Lung (tissue), 12 donors: ENCODE results near the gene SEMA5A. TPM values are rescaled to one million over a fixed set of nuclear protein-coding genes. Genes with fewer than 3 reads are reported as not detected.

ENCODE experiments used
- ATAC-seq: fragments of 200-7000 bp; cut with Tn5 transposase; one replicate; pipeline ENCODE4 v1.9.1; 2020; ENCODE audit warnings: moderate number of reproducible peaks; ENCODE audit not compliant: insufficient read depth, low FRiP score
- DNase-seq, 3 donors: peaks; one replicate each; pipeline ENCODE4 v3.0.0-alpha.2; 2013 to 2017
- H3K27ac ChIP-seq, 2 donors: one replicate each; pipeline ENCODE4 v1.5.1; 2013; ENCODE audit warnings: mild to moderate bottlenecking in 2 of 2, moderate library complexity in 2 of 2, control low read depth in 1 of 2, inconsistent platforms in 1 of 2, low read depth in 1 of 2, low read length in 1 of 2
- H3K27me3 ChIP-seq, 3 donors: one replicate each; pipeline ENCODE4 v1.5.1; 2013; ENCODE audit warnings: low read length in 2 of 3; ENCODE audit not compliant: control insufficient read depth in 3 of 3, insufficient read depth in 3 of 3
- H3K36me3 ChIP-seq, 4 donors: one replicate each; pipeline ENCODE4 v1.5.1; 2013; ENCODE audit warnings: low read length in 4 of 4, mild to moderate bottlenecking in 1 of 4, moderate library complexity in 1 of 4; ENCODE audit not compliant: control insufficient read depth in 4 of 4, insufficient read depth in 4 of 4
- H3K4me1 ChIP-seq, 5 donors: one replicate each; pipeline ENCODE4 v1.5.1; 2013; ENCODE audit warnings: low read length in 5 of 5, mild to moderate bottlenecking in 2 of 5, moderate library complexity in 1 of 5; ENCODE audit not compliant: control insufficient read depth in 5 of 5, insufficient read depth in 5 of 5
- H3K4me3 ChIP-seq: one replicate; pipeline ENCODE4 v1.5.1; 2013; ENCODE audit warnings: mild to moderate bottlenecking, control low read depth, moderate library complexity
- H3K9ac ChIP-seq, 2 donors: one replicate each; pipeline ENCODE4 v1.5.1; 2013; ENCODE audit warnings: low read length in 2 of 2, control low read depth in 1 of 2; ENCODE audit not compliant: insufficient read depth in 1 of 2
- H3K9me3 ChIP-seq, 4 donors: one replicate each; pipeline ENCODE4 v1.5.1; 2013; ENCODE audit warnings: low read length in 3 of 4, mild to moderate bottlenecking in 1 of 4, moderate library complexity in 1 of 4; ENCODE audit not compliant: control insufficient read depth in 4 of 4, insufficient read depth in 3 of 4
- WGBS, 2 donors: extraction: QIAGEN DNeasy Blood & Tissue Kit; methylation state at CpG; one replicate each; pipeline ENCODE4 v1.1.7; 2013; 5-methylcytosine and 5-hydroxymethylcytosine counted together
- polyA plus RNA-seq, 2 donors: library from polyadenylated mRNA; stranded (reverse); fragments of 200-250 nt; gene quantifications; one replicate each; pipeline ENCODE4 v1.2.1, GENCODE V29; 2013
- total RNA-seq, 2 donors: library from RNA; depleted of rRNA in 1 of 2; stranded (reverse); fragments of >200 nt in 1 of 2; gene quantifications; one replicate each; pipeline ENCODE4 v1.2.1, GENCODE V29; 2014 to 2021
- TF ChIP-seq, protein P1 (sequence below): IDR thresholded peaks from 2 replicates; pipeline ENCODE4 v1.5.1; 2012; ENCODE audit warnings: mild to moderate bottlenecking; ENCODE audit errors: control extremely low read depth, extremely low read depth
- donor health status: control.
- donor health status: control.
- donor health status: Bipolar disorder and iron deficiency.
- donor health status: healthy.
- donor health status: DM: yes; HTN: yes; CAD: no.

Gene SEMA5A
- total and polyA plus RNA-seq, 4 donors: 3.1 to 44.9 (median 13.7) TPM

DNA sequence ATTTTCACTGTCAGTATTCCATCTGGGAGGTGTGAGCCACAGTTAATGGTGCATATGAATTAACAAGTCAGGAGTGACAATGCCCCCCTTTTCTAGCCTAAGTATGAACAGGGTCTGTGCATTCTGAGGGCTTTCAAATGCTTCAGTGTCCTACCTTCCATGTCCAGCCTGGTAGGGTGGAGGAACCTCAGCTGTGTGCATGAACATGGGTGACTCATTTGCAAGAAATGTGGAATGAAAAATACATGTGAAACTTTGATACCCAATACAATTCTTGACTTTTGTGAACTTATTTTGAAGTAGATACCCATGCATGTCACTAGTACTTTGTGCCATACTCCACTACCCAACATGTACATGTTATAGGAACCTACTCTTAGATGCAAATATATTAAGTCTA is 375.8 kb downstream of the SEMA5A start:
- H3K4me3 ChIP-seq: no peak overlapping the region
- peaks cover 0 to 23% (median 3%) of the 10 kb centered on the region in 5 donors for H3K4me1 ChIP-seq
- H3K9me3 ChIP-seq: no peaks in the 10 kb centered on the region
- ATAC-seq (no peak), DNase-seq (no peak)
- H3K27me3 ChIP-seq: no peaks in the 10 kb centered on the region
- no peak overlapping the region for H3K9ac ChIP-seq
- TF ChIP-seq, protein P1, sequence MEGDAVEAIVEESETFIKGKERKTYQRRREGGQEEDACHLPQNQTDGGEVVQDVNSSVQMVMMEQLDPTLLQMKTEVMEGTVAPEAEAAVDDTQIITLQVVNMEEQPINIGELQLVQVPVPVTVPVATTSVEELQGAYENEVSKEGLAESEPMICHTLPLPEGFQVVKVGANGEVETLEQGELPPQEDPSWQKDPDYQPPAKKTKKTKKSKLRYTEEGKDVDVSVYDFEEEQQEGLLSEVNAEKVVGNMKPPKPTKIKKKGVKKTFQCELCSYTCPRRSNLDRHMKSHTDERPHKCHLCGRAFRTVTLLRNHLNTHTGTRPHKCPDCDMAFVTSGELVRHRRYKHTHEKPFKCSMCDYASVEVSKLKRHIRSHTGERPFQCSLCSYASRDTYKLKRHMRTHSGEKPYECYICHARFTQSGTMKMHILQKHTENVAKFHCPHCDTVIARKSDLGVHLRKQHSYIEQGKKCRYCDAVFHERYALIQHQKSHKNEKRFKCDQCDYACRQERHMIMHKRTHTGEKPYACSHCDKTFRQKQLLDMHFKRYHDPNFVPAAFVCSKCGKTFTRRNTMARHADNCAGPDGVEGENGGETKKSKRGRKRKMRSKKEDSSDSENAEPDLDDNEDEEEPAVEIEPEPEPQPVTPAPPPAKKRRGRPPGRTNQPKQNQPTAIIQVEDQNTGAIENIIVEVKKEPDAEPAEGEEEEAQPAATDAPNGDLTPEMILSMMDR: no peak
- H3K36me3 ChIP-seq: no peaks in the 10 kb centered on the region
- no peak overlapping the region for H3K27ac ChIP-seq

DNA sequence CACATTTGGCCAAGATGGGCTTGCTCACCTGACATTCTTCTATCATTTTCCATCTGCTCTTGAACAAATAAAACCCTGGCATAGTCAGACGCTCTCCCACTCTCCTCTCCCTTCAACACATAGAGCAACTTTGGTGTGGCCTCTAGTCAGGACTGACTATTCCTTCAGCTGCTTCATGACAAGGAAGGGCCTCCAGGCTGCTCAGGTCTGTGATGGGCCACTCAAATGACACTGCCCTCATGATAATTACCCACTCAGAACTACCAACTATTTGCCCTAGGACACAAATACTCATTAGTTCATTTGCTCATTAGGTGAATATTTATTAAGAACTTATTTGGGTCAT is 376.3 kb downstream of the SEMA5A start:
- ATAC-seq (no peak), DNase-seq (no peak)
- WGBS, 2 donors: 76 to 85% methylated on average over 1 of the region's 1 CpG
- H3K9ac ChIP-seq: no peak overlapping the region
- TF ChIP-seq, protein P1: no peak
- peaks cover 0 to 23% (median 3%) of the 10 kb centered on the region in 5 donors for H3K4me1 ChIP-seq
- no peaks in the 10 kb centered on the region for H3K9me3 ChIP-seq
- H3K36me3 ChIP-seq: no peaks in the 10 kb centered on the region
- no peaks in the 10 kb centered on the region for H3K27me3 ChIP-seq
- no peak overlapping the region for H3K27ac ChIP-seq
- no peak overlapping the region for H3K4me3 ChIP-seq

DNA sequence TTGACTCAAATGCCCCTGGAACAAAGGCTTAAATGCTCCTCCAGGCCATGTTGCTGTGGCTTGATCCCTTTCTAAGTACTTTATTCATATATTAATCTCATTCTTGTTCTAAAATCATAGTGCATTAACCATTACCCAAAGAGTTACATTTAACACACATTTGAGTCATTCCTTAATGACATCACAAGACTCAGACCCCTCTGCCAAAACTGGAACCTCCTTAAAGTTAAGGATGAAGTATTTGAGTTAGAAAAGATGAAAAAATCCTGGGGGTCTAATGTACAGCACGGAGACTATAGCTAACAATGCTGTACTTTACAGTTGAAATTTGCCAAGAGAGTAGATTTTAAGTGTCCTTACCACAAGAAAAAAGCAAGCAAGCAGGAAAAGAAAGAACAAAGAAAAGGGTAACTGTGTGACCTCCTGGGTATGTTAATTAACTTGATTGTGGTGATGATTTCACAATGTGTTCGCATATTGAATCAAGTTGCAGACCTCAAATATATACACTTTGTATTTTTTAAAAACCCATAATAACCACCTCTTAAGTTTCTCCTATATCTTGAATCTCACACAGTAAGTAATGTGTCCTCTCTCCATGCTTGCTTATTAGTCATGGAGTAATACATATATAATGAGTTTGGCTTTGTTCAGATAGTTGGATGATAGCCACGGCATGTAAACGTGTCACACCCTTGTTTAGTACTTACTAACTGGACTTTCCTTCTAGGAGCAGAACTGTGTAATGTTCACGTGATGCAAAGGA is 376.9 kb downstream of the SEMA5A start:
- TF ChIP-seq, protein P1: no peak
- ATAC-seq: no peak
- H3K36me3 ChIP-seq: no peaks in the 10 kb centered on the region
- H3K4me3 ChIP-seq: no peak overlapping the region
- no peaks in the 10 kb centered on the region for H3K27me3 ChIP-seq
- H3K9ac ChIP-seq: no peak overlapping the region
- peak in 2 of 3 donors; percentile 47 to 56 for DNase-seq
- 58 to 75% methylated on average over 5 of the region's 5 CpGs for WGBS, 2 donors
- no peak overlapping the region for H3K27ac ChIP-seq
- H3K9me3 ChIP-seq: no peaks in the 10 kb centered on the region
- H3K4me1 ChIP-seq: peaks cover 0 to 23% (median 3%) of the 10 kb centered on the region in 5 donors
